AG10803 (cell line): ENCODE data around the gene OR6A2.

ENCODE experiments used
- DNase-seq: peaks from one replicate; pipeline ENCODE4 v3.0.0; 2010; ENCODE audit warnings: low read depth
- H3K4me3 ChIP-seq: 2 replicates; pipeline ENCODE4 v1.5.1; 2011; ENCODE audit warnings: mild to moderate bottlenecking, low read length, control low read depth
- TF ChIP-seq, protein P1 (sequence below): conservative IDR thresholded peaks from 2 replicates; pipeline ENCODE4 v1.5.1; 2011; ENCODE audit warnings: mild to moderate bottlenecking, low read length, control low read depth, inconsistent platforms

Gene OR6A2

DNA sequence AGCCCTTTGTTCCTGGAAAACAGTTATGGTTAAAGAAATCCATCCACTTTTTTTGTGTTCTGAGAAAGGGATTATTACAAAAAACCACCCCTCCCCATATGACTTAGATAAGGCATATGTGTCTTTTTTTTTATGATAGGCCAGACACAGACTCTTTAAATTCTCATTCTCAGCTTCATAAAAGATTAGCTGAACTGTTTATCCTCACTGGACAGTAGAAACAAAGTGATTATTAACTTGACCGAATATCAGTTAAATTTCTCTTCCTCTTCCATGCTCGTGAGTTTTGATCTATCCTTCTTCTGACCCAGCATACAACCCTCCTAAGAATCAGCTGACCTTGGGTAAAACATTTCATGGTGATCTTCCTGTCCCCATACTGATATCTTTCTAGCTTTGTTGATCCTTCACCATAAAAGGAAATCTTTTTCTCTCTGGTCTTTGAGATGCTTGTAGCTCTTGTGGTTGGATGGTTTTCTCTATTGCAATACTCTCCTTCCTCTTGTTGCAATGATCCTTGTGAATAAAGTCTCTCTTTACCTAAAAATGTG, 53.9 kb downstream of the OR6A2 start:
- no peak for DNase-seq
- no peak overlapping the region for H3K4me3 ChIP-seq
- TF ChIP-seq, protein P1, sequence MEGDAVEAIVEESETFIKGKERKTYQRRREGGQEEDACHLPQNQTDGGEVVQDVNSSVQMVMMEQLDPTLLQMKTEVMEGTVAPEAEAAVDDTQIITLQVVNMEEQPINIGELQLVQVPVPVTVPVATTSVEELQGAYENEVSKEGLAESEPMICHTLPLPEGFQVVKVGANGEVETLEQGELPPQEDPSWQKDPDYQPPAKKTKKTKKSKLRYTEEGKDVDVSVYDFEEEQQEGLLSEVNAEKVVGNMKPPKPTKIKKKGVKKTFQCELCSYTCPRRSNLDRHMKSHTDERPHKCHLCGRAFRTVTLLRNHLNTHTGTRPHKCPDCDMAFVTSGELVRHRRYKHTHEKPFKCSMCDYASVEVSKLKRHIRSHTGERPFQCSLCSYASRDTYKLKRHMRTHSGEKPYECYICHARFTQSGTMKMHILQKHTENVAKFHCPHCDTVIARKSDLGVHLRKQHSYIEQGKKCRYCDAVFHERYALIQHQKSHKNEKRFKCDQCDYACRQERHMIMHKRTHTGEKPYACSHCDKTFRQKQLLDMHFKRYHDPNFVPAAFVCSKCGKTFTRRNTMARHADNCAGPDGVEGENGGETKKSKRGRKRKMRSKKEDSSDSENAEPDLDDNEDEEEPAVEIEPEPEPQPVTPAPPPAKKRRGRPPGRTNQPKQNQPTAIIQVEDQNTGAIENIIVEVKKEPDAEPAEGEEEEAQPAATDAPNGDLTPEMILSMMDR: no peak

DNA sequence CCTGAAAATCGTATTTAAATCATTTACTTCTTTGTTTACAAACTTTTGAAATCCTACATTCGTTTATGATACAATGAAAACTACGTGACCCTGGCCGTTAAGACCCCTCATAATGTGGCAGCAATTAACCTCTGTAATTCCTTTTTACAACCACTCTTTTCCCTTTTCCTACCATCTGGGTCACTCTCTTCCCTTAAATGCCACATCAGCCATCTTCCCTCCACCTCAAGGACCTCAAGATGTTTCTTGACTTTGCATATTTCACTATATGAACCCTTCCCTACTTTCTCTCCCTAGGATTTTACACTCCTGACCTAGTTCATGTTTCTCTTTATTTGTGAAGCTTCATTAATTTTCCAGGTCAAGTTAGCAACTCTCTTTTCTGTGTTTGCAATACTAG, 54.5 kb downstream of the OR6A2 start:
- H3K4me3 ChIP-seq: no peak overlapping the region
- TF ChIP-seq, protein P1: no peak

DNA sequence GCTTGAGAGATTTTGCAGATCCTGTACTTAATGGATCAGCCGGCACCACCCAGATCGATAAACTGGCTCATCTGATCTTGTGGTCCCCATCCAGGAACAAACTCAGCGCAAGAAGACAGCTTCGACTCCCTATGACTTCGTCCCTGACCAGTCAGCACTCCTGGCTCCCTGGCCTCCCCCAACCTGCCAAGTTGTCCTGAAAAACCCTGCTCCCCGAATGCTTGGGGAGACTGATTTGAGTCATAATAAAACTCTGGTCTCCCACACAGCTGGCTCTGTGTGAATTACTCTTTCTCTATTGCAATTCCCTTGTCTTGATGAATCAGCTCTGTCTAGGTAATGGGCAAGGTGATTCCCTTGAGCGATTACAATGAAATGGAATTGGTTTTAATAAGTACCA, 57.2 kb downstream of the OR6A2 start:
- TF ChIP-seq, protein P1: no peak
- H3K4me3 ChIP-seq: no peak overlapping the region
- DNase-seq: no peak

More for the DNA sequence above, 54.5 kb downstream of the OR6A2 start:
- no peak for DNase-seq
